NCI-H526 treated with DMSO at 0.1 percent for 48 hours (cell line): ENCODE data around the gene HIPK2.

ENCODE experiments used
- DNase-seq: peaks from one replicate; lab custom pipeline; 2025; lab: John Stamatoyannopoulos, UW

HIPK2 gene

DNA sequence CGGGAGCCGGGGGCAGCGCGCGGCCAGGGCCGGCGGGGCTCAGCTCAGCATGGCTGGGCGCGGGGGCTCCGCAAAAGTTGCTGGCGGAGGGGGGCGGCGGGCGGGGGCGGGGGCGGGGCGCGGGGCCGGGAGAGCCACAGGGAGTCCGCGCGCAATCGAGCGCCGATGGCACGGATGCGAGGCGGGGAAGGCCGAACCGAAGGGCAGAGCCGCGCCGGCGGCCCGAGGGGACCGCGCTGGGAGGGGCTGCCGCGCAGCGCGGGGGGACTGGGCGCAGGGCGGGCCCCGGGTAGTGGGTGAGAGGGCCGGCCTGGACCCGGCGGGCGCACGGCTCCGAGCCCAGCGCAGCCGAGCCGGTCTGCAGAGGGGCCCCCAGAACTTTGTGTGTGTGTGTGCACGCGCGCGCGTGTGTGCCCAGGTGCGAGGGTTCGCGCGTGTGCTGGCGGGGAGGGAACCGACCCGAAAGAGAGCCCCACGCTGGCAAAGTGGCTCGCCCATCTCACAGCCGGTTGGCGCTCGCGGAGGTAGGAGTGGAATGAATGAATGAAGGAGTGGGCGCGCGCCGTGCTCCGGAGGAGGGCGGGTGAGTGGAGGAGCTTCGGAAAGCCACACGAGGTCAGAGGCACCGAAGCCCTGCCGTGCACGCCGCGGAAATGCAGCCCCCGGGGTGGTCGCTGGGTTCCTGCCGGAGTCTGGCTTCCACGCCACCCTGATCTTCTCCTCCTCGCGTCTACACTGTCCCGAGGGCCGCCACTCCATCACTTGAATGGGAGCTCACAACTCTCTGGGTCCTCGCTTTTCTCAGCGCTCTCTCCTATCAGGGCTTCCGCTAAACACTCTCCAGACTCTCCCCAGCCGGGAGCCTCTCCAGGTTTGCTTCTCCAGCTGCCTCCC is at the start of gene HIPK2:
Gene HIPK2, minus strand, starts transcription at position 51 of the 894 bp plus-strand sequence. CDS start 375 bp downstream, outside the sequence.
- peak; percentile 71 for DNase-seq

DNA sequence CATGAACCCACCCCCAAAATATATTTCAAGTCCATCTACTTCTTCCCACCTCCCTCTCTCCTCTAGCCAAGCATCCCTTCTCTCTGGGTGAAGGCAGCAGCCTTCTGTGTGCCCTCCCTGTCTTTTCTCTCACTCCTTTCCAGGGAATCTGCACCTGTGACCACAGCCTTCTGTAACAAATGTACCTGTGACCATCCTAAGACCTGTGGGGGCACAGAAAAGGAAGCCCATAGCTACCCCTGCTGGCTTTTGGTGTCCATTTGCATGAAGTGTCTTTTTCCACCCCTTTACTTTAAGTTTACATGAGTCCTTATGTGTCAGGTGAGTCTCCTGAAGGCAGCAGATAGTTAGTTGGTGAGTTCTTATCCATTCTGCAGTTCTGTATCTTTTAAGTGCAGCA is 49.2 kb upstream of the HIPK2 start:
- no peak for DNase-seq

DNA sequence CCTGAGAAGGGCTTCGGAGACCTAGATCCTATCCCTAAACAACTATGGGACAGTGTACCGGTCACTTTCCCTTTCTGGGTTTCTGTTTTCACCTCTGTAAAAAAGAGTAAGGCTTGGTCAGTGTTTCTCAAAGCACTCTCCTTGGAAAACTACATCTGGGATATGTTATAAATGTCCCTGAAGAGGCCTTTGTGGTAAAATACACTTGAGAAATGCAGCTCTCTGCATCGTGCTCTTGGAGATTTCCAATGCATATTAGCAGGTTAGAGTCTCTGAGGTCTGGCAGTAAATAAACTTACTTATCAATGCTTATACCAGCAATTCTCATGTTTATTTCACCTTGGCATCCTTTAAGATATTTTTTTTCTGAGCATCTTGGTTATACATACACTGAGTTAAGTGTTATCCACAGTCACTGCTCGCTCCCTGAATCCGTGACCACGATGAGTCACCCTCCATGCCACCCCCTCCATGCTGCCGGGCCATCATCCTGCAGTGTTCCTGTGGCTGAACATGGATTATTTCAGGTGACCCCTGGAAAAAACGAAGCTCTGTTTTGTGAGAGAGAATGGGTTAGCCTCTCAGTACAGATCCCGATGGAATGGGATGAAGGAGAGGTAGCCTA is 48.0 kb upstream of the HIPK2 start:
- no peak for DNase-seq

DNA sequence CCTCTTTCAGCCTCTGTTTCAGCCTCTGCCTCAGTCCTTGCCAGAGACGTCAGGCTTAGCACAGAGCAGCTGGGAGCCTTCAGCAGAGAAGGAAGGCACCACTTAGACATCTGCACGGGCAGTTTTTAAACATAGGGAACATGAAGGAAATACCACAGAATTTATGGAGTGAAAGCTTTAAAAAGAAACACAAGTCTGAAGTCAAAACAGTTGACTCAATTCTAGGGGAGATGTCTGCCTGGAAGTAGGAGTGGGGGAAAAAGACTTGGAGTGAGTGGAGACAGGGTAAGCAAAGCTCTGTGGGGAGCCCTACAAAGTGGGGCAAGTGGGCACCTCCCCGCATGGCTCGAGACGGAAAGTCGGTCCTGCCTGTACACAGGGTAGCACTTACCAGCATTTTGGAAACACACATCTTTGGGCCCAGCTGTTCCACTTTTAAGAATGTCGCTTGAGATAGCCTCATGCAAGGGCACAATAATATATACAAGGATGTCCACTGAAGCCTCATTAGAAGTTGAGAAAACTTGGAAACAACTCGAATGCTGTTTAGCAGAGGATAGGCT is 46.2 kb upstream of the HIPK2 start:
- no peak for DNase-seq

DNA sequence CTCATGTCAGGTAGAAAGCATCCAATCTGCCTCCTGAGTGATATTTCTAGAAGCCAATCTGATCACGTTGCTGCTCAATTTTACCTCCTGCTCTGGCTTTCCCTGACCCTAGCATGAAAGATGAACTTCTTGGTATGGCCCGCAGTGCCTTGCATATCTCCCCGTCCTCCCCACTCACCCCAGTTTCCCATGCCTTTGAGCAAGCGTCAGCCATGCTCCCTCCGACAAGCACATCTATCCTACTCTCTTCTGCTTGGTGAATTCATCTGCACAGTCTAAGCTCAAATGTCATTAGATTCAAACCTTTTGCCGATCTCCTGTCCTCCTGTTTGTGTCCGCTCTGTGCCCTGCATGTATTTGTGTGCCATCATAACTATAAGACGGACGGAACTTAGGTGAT is 45.1 kb upstream of the HIPK2 start:
- no peak for DNase-seq

DNA sequence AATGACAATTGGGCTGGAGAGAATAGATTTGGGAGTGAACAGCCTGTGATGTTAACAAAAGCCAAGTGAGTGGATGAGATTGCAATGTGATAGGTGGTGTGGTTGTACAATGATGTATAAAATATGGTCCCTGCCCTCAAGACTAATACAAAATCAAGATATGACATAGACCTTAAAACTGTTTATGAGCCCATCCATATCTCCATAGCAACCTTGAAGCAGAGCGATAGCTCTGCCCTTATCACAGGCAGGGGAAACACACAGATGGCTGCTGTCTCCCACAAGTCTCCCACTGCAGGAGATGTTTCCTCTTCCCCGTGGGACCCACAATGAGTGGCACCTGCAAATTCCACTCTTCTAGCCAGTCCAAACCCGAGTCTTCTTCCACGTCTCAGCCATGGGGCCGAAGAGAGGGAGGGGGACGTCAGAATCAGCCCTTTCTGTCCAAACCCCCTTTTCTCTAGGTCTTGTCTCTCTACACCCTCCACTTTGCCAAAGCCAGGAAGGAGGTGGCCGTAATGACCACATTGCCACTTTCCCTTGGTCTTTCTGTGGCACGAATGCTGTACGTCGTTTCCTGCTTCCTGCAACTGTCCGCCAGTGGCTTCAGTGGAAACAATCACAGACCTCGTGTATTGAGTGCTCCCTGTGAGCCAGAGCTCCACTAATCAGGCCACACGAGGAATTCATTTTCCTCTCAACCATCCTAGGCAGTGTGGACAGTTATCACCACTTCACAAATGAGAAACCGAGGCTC is 43.7 kb upstream of the HIPK2 start:
- no peak for DNase-seq

DNA sequence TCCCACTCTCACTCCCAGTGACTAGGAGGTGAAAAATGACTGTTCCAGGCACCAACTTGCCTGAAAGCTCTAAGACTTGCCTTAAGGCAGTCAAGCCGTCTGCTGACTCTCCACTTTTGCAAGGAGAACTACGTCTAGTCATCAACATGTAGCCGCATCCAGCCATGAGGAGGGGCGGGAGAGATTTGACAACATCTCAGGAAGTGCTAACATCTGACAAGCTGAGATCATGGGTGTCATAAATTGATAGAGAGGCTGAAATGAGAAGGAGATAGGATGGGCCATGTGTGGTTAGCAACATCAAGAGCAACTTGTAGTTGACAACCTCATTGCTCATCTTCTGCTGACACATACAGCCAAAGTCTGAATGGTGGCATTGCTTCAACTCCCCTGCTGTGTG is 42.3 kb upstream of the HIPK2 start:
- DNase-seq = no peak

DNA sequence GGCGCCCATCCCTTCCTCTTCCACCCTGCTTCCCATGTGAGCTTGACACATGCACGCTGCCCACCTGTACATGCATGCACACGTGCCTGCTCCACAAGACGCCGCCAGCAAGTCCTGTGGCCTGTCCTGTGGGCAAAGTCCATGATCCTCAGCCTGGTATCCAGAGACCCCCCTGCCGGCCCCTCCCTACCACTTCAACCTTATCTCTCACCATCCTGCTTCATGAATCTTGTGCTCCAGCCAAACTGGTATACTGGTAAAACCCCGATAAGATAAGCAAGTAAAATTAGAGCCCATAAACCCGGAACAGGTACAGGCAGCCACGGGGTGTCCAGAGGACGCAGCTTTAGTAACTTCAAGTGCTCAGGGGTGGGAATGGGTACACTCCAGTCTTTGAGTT is 39.5 kb upstream of the HIPK2 start:
- no peak for DNase-seq

DNA sequence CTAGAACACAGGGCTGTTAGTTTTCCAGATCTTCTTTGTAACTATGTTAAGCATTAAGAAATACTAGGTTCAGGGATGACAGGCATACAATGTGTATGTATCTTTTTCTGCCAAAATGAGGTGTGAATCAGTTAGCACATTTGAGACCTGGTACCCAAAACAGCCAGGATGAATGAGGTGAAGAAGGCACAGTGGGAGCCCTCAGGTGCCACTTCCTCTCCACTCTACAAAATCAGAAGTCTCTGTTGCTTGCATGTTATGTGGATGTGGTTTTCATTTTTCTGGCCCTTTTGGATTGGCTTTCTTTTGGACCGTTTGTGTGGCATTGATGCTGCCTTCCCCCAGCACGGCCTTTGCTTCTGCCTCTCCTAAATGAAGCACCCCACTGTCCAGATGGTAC is 35.9 kb upstream of the HIPK2 start:
- DNase-seq = no peak

DNA sequence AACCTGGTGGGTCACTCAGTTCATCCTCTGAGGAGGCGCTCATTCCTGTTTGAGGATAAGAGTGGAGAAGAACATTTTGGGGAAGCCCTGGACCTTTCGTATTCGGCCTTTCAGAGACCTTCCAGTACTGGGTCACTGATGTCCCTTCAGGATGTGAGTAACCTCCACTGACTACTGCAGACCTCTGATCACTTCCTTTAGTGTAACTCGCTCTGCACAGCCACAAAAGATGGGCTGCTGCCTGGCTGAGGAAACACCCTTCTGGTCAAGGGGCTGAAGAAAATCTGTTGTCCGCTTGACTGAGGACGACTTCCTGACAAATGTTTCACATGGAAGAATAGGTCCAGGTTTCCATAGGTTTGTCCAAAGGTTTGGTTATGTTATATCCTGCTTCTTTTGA is 35.4 kb upstream of the HIPK2 start:
- DNase-seq = no peak

DNA sequence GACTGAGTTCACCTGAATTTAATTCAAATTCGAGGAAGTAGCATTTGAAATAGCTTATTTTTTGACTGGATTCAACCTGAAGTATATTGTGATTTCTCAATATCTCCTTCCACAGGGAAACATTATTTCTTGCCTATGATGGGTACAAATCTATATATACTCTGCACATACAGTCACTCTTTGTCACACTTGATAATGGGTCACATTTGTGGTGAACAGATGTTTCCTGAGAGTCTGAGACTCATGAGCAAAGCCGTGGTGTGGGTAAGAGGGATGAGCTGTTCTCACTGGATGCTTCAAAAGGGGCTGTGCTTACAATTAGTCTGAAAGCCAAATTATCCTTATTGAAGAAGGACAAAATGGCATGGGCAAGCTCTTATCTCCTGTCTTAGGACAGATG is 33.3 kb upstream of the HIPK2 start:
- DNase-seq = no peak

DNA sequence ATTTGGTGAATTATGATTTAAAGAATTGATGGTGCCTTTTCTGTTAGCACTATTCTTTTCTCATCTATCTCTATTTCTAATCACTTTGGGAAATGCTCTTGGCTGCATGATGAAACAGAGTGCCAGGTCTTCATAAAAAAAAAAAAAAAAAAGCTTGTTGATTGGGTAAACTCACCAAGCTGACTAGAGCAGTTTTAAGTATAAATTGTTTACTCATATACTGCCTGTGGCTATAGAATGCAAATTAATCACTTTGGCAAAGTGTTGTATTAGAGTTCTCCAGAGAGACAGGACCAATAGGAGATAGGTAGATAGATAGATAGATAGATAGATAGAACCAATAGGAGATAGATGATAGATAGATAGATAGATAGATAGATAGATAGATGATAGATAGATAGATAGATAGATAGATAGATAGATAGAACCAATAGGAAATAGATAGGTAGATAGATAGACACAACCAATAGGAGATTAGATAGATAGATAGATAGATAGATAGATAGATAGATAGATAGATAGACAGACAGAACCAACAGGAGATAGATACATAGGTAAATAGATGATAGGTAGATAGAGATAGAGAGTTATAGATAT is 31.1 kb upstream of the HIPK2 start:
- no peak for DNase-seq

DNA sequence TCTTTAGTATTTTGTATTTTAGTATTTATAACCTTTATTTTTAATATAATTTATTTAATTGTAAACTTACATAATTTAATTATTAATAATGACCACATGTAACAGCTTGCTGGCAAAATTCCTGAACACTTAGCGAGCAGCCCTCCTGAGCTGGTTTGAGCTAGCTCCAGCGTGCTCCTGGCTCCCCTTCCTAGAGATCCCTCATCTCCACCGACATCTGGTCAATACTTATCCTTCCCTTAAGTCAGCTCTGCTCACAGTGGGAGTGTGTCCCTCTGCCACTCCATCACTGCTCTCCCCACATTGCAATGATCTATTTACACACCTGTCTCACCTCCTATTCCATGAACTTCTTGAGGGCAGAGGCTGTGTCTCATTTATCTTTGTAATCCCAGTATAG is 30.6 kb upstream of the HIPK2 start:
- DNase-seq = no peak

DNA sequence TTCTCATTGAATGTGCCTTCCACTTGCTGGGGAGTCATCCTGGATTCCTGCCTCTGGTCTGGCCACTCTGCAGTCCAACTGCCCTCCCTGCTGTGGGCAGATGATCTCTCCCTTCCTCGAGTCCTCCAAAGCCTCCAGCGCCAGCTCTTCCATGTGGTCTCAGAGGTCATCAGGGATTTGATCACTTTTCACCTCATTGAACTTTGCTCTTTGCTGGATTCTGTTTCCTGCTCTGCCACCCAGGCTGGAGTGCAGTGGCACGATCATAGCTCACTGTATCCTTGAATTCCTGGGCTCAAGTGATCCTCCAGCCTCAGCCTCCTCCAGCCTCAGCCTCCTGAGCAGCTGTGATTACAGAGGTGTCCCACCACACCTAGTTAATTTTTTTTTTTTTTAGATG is 29.2 kb upstream of the HIPK2 start:
- DNase-seq = no peak

DNA sequence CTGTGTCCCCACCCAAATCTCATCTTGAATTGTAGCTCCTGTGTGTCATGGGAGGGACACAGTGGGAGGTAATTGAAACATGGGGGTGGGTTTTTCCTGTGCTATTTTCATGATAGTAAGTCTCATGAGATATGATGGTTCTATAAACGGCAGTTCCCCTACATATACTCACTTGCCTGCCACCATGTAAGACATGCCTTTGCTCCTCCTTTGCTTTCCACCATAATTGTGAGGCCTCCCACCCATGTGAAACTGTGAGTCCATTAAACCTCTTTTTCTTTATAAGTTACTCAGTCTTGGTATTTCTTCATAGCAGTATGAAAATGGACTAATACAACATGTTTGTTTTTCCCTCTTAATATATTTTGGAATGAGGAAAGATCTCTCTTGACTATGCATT is 26.8 kb upstream of the HIPK2 start:
- no peak for DNase-seq

DNA sequence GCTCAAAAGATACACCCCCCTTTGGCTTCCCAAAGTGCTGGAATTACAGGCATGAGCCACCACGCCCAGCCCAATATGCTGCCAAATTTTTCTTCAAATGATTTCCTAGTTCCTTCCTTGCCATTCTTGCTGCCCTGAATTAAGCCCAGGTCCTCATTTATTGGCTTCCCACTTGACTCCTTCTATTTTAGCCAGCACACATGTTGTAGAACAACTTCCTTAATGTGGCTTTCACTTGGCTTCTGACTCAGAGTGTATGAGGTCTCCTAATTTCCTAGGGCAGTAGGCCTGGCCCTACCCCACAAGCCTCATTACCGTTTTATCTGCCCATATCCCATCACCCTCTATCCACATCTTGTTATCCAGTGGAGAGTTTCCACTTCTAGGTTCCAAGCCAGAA is 21.8 kb upstream of the HIPK2 start:
- DNase-seq = no peak

DNA sequence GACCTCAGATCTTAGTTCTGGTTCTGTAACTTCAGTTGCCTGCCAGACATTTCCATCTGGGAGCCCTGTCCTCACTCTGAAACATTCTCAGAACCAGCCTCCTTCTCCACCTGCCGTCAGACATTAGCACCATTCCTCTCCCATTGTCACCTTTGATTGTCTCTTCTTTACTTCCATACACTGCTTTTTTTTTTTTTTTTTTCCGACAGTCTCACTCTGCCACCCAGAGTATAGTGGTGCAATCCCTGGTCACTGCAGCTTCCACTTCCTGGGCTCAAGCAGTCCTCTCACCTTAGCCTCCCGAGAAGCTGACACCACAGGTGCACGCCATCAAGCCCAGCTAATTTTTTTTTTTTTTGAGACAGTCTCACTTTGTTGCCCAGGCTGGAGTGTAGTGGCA is 21.1 kb upstream of the HIPK2 start:
- no peak for DNase-seq

DNA sequence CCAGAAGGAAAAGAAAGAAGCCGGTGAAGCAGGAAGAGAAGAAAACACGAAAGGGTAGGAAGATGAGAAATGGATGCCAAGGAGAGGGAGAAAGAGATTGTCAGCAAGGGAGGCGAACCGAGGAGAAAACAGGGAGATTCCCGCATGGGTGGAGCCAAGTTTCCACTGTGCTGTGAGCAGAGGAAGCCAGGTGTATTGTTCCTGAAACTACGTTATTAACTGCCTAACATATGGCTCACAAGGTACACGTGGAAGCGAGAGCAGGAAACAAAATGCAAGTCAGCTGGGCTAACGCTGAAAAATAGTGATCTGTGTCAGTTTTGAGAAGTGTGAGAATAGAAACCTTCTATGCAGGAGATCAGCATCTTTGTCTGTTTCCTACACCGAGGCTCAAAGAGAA is 20.4 kb upstream of the HIPK2 start:
- no peak for DNase-seq

DNA sequence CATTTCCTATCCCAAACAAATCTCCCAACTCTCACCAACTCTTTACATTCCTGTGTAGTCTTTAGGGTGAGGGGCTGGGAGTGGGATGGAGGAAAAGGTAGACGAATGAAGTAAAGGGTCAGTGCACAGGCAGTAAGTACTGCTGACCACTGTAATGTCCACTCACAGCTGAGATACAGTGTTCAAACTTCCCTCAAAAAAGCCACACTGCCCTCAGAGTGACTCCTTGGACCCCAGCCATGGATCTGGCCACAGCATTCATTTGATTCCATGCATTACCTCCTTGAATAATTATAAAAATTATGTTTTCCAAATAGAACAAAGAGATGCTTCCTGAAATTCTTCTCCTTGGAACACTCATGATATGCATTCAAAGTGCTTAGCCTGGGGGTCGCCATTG is 19.8 kb upstream of the HIPK2 start:
- no peak for DNase-seq

DNA sequence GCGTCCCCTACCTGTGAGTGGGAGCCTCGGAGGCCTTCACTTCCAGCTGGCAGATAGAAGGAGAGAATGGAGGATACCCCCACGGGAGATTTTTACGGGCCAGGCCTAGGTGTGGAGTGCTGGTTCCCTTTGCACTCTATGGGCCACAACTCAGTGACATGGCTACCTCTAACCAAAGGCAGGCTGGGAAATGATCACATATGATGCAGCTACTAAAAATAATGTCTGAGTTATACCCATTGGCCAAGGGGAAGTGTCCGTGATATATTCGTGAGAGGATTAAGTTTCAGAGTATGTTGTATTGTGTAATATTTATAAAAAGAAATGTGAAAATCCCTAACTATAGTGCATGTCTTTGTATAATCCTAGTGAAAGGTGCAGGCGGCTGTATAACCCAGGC is 13.5 kb upstream of the HIPK2 start:
- DNase-seq = no peak

DNA sequence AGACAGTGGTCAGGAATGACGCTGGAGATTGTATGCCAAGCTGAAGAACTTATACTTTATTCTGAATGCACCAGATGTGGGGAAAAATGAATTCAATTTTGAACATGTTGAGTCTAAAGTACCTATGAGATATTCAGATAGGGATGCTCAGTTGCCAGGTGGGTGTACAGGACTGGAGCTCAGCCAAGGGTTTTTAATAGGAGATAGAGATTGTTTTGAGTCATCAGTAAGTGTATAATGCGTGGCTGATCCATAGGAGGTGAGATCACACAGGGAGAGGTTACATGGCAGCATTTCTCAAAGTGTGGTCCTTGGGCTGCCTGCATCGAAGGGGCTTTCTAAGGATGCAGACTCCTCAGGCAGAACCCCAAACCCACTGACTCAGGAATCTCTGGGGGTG is 6.8 kb upstream of the HIPK2 start:
- DNase-seq = no peak

DNA sequence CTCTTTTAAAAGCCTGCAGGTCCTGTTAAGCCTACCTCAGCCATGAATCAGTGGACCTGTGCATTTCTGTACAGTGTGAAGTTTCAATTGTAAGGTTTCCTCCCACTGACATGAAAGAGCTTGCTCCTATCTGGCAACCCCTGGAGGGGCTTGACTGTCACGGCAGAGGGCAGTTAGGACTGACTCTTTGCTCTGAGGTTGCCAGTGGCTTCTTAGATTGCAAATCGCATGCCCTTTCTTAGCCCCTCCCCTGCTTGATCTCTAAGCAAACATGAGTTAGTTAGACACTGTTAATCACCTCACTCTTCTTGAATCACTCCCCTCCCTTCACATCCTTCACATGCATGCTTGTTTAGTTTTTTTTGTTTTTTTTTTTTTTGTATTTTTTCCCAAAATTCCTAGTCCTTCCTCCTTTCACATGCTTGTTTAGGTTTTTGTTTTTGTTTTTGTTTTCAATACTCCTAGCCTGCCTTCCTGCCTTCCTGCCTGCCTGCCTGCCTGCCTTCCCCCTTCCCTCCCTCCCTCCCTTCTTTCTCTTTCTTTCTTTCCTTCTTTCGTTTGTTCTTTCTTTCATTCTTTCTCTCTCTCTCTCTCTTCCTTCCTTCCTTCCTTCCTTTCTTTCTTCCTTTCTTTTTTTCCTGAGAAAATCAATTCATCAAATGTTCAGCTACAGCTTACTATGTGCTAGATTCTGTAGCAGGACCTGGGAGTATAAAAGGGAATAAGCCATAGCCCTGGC is 6.0 kb upstream of the HIPK2 start:
- DNase-seq = peak; percentile 34
